Stimulated activated CD8-positive, alpha-beta memory T cell treated with anti-CD3 and anti-CD28 coated beads, Interleukin-15, amount 100 ng/mL, for 24 hours (primary cell): ENCODE measurements around the gene ZSCAN29.

Source experiments
- DNase-seq: peaks from one replicate; pipeline ENCODE4 v3.0.0-alpha.2; 2020; ENCODE audit warnings: low read depth

The ZSCAN29 gene

DNA sequence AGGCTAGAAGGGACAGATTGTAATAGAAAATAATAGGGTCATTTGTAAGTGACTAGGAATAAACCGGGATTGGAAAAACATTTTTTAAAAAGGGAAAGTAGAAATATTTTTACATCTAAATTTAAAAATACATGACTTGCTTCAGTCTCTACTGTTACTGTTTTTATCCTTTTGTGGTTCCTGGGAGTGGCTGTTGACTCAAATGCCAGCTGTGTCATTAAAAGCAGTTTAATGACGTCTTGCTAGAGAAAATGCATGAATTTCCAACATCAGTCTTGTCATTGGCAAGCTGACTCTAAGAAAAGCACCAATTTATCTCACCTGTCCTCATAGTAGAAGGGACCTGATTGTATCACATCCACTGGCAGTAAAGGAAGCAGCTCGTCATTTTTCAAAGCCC, 23.7 kb downstream of the ZSCAN29 start:
- DNase-seq, result no peak

DNA sequence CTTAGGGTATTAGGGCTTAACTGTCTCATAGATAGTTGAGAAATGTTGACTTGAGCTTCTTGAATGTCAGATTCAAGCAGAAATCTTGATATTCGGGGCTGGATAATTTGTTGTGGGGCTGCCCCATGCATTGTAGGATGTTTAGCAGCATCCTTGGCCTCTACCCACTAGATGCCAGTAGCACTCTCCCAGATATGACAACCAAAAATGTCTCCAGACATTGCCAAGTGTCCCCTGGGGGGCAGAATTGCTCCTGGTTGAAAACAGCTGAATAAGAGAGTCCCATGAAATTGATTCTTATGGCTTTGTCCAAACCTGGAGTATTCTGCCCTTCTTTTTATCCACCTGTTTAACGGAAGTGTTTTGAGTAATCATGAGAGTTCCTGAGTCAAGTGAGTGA, 24.5 kb downstream of the ZSCAN29 start:
- no peak for DNase-seq

DNA sequence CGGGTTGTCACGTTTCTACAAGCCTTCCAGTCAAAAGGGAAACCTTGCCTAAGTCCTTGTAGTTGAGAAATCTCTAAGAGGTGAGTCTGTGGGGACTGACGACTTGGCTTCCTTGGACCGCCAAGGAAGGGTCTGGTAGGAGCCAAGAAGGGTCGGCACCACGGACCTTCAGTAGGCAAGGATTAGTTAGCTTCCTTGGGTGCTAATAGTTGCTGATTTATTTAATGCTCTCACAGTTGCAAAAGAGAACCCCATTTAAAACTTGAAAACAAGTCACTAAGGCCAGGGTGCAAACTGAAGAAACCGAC, 40.1 kb downstream of the ZSCAN29 start:
- no peak for DNase-seq

DNA sequence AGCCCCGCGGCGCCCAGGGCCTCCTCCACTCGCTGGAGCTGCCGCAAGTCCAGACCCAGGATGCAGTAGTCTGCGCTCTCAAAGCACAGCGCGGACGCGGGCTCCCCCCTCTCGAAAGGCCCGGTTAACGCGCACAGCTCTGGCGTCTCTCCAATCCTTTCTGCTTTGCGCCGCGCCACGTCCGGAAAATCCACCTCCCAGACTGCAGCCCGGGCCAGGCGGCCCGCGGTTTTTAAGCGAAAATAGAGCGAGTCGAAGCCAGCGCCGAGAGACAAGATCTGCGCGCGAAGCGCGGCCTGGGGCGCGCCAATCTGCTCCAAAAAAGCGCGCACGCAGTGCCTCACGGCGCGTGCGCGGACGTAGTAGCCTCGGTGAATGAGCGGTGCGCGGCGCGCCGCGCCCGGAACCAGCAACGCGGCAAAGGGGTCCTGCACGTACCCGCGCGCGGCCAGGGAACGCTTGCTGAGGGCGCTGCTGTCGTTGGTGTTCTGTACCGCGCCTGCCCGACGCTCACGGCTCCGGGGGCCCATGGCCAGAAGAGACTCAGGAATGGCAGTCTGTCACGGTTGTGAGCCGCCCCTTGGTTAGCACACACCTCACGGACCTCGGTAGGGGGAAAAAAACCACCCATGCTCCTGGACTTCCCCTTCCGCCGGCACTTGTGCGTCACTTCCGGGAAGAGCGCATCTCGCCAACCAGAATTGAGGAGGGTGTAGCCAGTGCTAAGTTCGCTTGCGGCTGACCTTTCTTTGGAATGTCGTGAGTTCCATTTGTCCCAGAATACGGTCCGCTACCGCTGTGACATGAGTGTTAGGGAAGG, 40.7 kb downstream of the ZSCAN29 start, which contains the start of gene LCMT2:
Gene LCMT2 (minus strand): TSS at position 614 of the 820 bp plus-strand sequence. CDS start 84 bp downstream, at position 530.
- DNase-seq, result peak; percentile 74

DNA sequence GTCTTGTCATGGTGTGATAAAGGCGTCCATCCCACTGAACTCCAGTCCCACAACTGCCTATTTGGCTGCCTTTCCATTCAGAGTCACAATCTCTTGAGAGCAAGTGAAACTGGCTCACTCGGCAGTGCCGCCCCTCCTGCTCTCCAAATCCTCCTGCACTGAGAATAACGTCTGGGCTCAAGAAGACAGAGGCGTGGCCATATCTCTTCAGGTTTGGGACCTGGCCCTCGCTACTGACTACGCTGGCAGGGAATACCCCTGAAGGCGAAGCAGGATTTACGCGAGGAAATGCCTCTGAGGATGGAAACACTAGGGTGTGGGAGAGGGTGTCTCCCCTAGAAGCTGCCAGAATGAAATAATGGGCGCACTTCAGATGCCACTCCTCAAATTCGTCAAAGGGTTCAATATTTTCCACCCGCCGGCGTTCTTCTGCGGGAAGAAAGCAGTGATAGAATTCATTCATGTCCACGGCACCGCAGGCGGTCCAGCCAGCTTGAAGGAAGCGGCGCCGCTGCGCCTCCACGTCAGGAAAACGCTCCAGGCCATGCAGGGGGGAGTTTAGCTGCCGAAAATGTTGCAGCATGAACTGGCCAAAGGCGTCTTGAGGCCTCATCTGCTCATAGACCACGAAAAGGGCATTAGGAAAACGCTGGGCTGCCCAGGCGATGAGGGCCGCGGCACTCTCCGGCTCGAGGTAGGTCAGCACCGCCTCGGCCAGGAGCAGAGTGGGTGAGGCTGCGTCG, 41.5 kb downstream of the ZSCAN29 start:
- DNase-seq, result no peak

DNA sequence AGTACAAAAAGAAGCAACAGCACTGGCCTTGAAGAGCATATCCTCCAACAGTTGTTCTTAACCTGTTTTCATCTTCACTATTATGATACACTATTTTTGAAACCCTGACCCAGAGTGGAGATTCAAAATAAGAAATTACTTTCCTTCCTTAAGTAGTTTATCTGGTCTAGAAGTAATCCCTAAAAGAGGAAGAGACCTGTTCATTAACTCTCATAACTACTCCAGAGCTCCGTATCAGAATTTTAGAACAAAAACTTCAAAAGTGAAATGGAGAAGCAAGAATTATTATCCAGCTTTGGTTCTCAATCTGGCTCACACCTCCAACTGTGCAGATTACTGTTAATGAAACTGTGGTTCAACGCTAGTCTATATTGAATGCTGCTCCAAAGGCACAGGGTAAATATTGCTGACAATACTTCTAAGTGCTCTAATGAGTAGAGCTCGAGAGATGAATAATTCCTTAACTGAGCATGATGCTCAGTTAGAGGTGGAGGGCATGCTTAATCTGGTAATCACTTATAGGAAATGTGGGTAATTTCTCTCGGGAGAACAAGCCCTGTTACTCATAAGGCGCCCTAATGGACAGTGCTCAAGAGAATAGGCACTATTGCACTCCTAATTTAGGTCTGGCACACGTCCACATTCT, 45.7 kb downstream of the ZSCAN29 start:
- no peak for DNase-seq

DNA sequence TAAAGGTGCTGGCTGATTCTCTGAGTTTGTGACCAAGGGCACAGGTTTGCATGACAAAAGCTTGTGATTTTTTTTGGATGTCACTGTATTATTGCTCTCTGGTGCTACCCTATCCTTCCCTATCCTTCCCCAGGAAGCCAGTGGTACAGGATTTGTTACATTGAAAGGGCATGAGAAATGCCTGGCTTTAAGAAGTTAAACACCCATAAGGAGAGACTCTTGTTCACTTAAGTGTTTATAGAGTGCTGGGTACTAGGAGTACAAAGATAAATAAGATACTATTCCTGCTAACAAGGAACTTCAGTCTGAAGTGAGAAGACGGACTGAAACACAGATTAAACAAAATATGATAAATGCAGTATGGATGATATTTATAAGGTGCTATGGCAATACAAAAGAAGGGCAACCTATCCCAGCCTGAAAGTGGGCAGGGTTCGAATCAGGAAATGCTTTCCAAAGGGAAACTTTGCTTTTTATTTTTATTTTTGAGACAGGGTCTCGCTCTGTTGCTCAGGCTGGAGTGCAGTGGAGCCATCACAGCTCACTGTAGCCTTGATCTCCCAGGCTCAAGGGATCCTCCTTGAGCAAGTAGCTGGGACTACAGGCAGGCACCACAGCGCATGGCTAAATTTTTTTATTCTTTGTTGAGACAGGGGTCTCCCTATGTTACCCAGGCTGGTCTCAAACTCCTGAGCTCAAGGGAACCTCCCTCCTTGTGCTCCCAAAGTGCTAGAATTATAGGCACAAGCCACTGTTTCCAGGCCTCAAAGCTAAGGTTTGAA, 51.7 kb downstream of the ZSCAN29 start:
- DNase-seq, result no peak

DNA sequence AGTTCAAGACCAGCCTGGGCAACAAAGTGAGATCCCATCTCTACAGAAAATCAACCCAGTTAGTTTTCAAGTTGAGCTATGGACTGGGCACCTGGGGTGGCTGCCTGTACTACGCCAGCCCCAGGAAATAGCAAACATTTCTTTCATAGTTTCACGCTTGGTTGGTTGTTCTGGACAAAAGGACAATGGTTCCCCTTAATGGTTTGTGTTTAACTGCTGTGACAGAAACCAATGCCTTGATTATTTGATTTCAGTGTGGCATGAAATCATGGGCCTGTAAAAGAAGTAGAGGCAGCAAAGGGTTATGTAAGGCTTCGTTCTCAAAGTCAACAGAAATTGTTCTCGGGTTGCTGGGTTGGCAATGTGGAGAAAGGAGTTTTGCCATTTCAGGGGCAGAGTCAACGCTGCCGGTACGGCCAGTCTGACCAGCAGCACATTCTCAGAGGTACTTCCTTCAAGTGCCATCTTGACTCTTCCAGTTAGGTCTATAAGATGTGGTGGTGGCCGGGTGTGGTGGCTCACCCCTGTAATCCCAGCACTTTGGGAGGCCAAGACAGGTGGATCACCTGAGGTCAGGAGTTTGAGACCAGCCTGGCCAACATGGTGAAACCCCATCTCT, 53.2 kb downstream of the ZSCAN29 start:
- DNase-seq, result no peak

DNA sequence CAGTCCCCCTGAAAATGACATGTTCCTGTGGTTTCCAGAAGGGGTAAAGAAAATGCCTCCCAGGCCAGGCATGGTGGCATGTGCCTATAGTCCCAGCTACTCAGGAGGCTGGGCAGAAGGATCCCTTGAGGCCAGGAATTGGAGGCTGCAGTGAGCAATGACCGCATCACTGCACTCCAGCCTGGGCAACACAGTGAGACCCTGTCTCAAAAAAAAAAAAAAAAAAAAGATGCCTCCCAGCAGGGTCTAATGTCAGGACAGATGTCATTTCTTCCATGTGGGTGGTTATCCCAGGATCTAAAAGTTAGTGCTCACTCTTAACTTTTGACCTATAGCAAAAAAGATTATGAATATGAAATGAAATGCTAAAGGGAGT, 53.9 kb downstream of the ZSCAN29 start:
- no peak for DNase-seq

DNA sequence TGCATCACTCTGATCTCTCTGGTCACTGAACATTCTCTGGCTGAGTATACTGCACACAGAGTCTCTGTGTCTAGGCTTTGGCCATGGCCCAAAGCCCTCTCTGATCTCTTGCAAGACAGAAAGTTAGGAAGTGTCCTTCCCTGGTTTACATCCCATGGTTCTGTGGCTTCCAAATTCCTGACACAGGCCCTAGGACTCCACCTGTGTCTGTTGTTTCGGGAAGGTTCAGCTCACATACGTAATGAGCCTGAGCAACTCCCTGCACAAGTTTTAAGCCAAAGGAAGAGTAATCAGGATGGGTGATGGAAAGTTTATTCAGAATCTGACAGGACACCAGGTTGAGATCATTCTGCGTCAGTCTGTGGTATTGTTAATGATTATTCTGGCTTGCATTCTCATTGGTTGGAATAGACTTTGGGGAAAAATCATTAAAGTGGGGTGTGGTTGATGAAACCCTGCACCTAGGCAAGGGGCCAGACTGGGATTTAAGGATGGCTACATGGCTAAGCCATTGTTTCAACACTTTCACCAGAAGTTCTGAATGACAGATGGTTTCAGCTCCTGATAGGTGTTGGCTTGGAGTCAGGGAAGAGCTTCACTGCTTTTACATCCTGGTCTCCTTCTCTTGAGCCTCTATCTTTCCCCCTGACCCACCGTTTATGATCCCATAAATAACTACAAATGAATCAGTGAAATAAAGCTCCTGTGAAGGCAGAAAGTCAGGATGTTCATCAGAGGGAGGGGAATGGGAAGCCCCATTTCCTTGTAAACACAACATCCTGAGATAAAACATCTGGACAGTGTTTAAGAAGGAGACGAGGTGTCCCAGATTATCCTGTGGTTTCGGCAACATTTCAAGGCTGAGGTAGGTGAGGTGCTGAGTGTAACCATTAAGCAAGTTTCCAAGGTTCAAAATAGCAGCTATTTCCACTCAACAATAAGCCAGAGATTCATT, 54.5 kb downstream of the ZSCAN29 start:
- no peak for DNase-seq

DNA sequence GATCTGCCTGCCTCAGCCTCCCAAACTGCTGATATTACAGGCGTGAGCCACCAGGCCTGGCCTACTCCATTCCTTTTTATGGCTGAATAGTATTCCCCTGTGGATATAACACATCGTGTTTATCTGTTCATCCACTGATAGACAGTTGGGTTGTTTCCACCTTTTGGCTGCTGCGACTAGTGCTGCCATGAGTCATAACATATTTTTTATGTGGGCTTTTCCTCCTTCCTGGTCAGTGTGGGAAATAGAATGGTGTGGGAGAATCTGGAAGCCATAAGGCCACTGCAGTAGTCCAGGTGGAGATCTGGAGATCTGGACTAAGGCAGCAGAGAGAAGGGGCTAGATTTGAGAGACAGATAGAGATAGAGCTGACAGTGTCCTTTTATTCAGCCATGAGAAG, 56.7 kb downstream of the ZSCAN29 start:
- DNase-seq, result no peak

DNA sequence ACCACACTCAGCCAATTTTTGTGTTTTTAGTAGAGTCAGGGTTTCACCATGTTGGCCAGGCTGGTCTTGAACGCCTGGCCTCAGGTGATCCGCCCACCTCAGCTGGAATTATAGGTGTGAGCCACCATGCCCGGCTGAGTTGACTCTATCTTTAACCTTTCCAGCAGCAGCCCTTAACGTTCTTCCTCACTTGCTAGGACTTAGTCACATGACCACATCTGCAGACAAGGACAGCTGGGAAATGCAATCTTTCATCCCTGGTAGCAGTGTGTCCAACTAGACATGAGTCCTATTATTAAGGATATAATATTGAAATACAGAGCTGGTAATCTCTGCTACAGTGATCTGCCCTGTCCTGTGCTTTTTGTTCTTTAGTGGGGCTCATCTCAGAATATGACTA, 58.5 kb downstream of the ZSCAN29 start:
- no peak for DNase-seq
